Mesenchymal stem cell (in vitro differentiated cells and primary cell): ENCODE measurements around the gene DIP2C.
A peak's percentile ranks its signal among the peaks of the same experiment; 100 is the strongest.

Source experiments
- DNase-seq: peaks from one replicate; pipeline ENCODE4 v3.0.0-alpha.2; 2013
- H2AFZ ChIP-seq: one replicate; pipeline ENCODE4 v1.6.1; 2013; ENCODE audit warnings: low read depth, mild to moderate bottlenecking, control low read depth, inconsistent platforms, low read length, moderate library complexity
- H2AK5ac ChIP-seq: 2 replicates; pipeline ENCODE4 v1.6.1; 2013; ENCODE audit warnings: low read length, moderate library complexity, mild to moderate bottlenecking, inconsistent platforms; ENCODE audit not compliant: severe bottlenecking
- H2BK120ac ChIP-seq: one replicate; pipeline ENCODE4 v1.6.1; 2013; ENCODE audit warnings: low read depth, mild to moderate bottlenecking, inconsistent platforms, low read length, moderate library complexity
- H2BK12ac ChIP-seq, 2 experiments: one replicate each; pipeline ENCODE4 v1.6.1; 2013; ENCODE audit warnings: inconsistent platforms in 2 of 2, low read length in 2 of 2, mild to moderate bottlenecking in 2 of 2, moderate library complexity in 2 of 2, control low read depth in 1 of 2
- H2BK15ac ChIP-seq: one replicate; pipeline ENCODE4 v1.6.1; 2013; ENCODE audit warnings: mild to moderate bottlenecking, low read depth, inconsistent platforms; ENCODE audit not compliant: poor library complexity, severe bottlenecking
- H2BK5ac ChIP-seq: 2 replicates; pipeline ENCODE4 v1.6.1; 2013; ENCODE audit warnings: low read depth, mild to moderate bottlenecking, low read length, control low read depth, inconsistent platforms; ENCODE audit not compliant: poor library complexity, severe bottlenecking
- H3K14ac ChIP-seq, 2 experiments: one replicate each; pipeline ENCODE4 v1.6.1; 2013; ENCODE audit warnings: inconsistent platforms in 2 of 2, low read length in 2 of 2, control low read depth in 1 of 2, mild to moderate bottlenecking in 1 of 2, moderate library complexity in 1 of 2
- H3K18ac ChIP-seq, 2 experiments: one replicate each; pipeline ENCODE4 v1.6.1; 2013; ENCODE audit warnings: inconsistent platforms in 2 of 2, low read length in 2 of 2, control low read depth in 1 of 2, low read depth in 1 of 2, mild to moderate bottlenecking in 1 of 2
- H3K23ac ChIP-seq, 2 experiments: one replicate each; pipeline ENCODE4 v1.6.1; 2013; ENCODE audit warnings: inconsistent platforms in 2 of 2, low read length in 2 of 2, mild to moderate bottlenecking in 2 of 2, moderate library complexity in 2 of 2, control low read depth in 1 of 2
- H3K27ac ChIP-seq: 2 replicates; pipeline ENCODE4 v1.5.1; 2013; ENCODE audit warnings: mild to moderate bottlenecking, moderate library complexity, low read length, control low read depth, inconsistent platforms; ENCODE audit not compliant: poor library complexity, severe bottlenecking
- H3K27me3 ChIP-seq, 2 experiments: 2 replicates each; pipeline versions ENCODE4 v1.6.1 to v1.7.0; 2013; ENCODE audit warnings: low read length in 2 of 2, mild to moderate bottlenecking in 2 of 2, moderate library complexity in 2 of 2, control low read depth in 1 of 2, inconsistent platforms in 1 of 2; ENCODE audit not compliant: control insufficient read depth in 1 of 2, insufficient read depth in 1 of 2
- H3K36me3 ChIP-seq, 2 experiments: 2 replicates each; pipeline versions ENCODE4 v1.6.1 to v1.7.0; 2013; ENCODE audit warnings: low read length in 2 of 2, control low read depth in 1 of 2, inconsistent platforms in 1 of 2, low read depth in 1 of 2, mild to moderate bottlenecking in 1 of 2; ENCODE audit not compliant: insufficient read depth in 2 of 2, control insufficient read depth in 1 of 2
- H3K4ac ChIP-seq, 2 experiments: one replicate each; pipeline ENCODE4 v1.6.1; 2013; ENCODE audit warnings: inconsistent platforms in 2 of 2, low read length in 2 of 2, mild to moderate bottlenecking in 2 of 2, moderate library complexity in 2 of 2, control low read depth in 1 of 2, low read depth in 1 of 2
- H3K4me1 ChIP-seq: 2 replicates; pipeline ENCODE4 v1.6.1; 2013; ENCODE audit warnings: low read depth, low read length, control low read depth; ENCODE audit not compliant: control insufficient read depth, insufficient read depth
- H3K4me2 ChIP-seq: 2 replicates; pipeline ENCODE4 v1.6.1; 2013; ENCODE audit warnings: low read length, mild to moderate bottlenecking, inconsistent platforms; ENCODE audit not compliant: poor library complexity, severe bottlenecking
- H3K4me3 ChIP-seq, 2 experiments: 2 replicates each; pipeline versions ENCODE4 v1.5.1 to v1.7.0; 2013; ENCODE audit warnings: low read length in 2 of 2, mild to moderate bottlenecking in 2 of 2, control low read depth in 1 of 2, low read depth in 1 of 2; ENCODE audit not compliant: insufficient read depth in 1 of 2
- H3K79me1 ChIP-seq: replicated peaks from 2 replicates; pipeline ENCODE4 v1.6.1; 2013; ENCODE audit warnings: mild to moderate bottlenecking, control low read depth, low read length, inconsistent platforms; ENCODE audit not compliant: poor library complexity, severe bottlenecking
- H3K9ac ChIP-seq: 2 replicates; pipeline ENCODE4 v1.7.0; 2013; ENCODE audit warnings: mild to moderate bottlenecking, low read length, moderate library complexity
- H3K9me3 ChIP-seq: 2 replicates; pipeline ENCODE4 v1.7.0; 2013; ENCODE audit warnings: mild to moderate bottlenecking, low read length; ENCODE audit not compliant: control insufficient read depth
- H4K8ac ChIP-seq: one replicate; pipeline ENCODE4 v1.6.1; 2013; ENCODE audit warnings: inconsistent platforms, mild to moderate bottlenecking, low read length, moderate library complexity
- H4K91ac ChIP-seq: one replicate; pipeline ENCODE4 v1.6.1; 2013; ENCODE audit warnings: mild to moderate bottlenecking, low read length, inconsistent platforms
- WGBS: methylation state at CpG from one replicate; pipeline ENCODE4 v1.1.7; 2013; ENCODE audit warnings: mixed read lengths; 5-methylcytosine and 5-hydroxymethylcytosine counted together

DIP2C gene

DNA sequence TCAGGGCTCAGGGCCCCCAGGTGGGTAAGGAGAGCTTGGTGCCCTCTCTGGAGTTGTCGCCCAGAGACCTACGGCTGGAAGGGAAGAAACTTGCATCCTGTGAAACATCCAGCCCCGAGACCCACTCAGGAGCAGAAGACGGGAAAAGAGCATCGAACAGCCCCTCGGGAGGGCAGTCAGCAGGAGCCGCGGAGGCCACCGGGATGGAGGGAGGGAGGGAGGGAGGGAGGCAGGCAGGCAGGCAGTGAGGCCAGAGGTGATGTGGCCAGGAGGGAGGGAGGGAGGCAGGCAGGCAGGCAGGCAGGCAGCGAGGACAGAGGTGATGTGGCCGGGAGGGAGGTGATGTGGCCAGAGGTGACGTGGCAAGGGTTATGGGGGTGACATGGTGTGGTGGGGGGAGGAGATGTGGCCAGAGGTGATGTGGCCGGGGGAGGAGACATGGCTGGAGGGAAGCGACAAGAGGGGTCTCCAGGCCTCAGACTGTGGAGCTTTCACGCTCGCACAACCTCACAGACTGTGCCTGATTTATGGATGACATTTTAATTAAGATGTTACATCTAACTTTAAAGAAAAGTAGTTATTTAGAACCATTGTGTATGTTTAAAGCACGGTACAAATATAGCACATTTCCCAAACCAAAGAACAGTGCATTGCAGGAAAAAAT is 141.1 kb downstream of the DIP2C start:
- Histone ChIP-seq H3K36me3 (peaks cover 0 to 10% of the 10 kb centered on the region in 2 experiments), H3K27ac (no peak overlapping the region), H3K79me1 (peaks cover 42% of the 10 kb centered on the region), H3K14ac (peak overlapping the region in 1 of 2 experiments; percentile 85), H3K4me1 (peaks cover 17% of the 10 kb centered on the region), H2BK15ac (no peak overlapping the region), H3K23ac (no peak overlapping the region), H3K4me3 (no peak overlapping the region), H2BK120ac (no peak overlapping the region), H4K91ac (no peak overlapping the region), H2BK5ac (no peak overlapping the region), H2AK5ac (no peak overlapping the region), H3K9ac (no peak overlapping the region), H2AFZ (no peak overlapping the region), H3K18ac (peak overlapping the region in 1 of 2 experiments; percentile 40), H3K4me2 (no peak overlapping the region), H3K27me3 (no peaks in the 10 kb centered on the region), H3K4ac (no peak overlapping the region), H2BK12ac (no peak overlapping the region), H3K9me3 (no peaks in the 10 kb centered on the region), H4K8ac (no peak overlapping the region)
- WGBS, result 54% methylated on average over 12 of the region's 17 CpGs
- no peak for DNase-seq

DNA sequence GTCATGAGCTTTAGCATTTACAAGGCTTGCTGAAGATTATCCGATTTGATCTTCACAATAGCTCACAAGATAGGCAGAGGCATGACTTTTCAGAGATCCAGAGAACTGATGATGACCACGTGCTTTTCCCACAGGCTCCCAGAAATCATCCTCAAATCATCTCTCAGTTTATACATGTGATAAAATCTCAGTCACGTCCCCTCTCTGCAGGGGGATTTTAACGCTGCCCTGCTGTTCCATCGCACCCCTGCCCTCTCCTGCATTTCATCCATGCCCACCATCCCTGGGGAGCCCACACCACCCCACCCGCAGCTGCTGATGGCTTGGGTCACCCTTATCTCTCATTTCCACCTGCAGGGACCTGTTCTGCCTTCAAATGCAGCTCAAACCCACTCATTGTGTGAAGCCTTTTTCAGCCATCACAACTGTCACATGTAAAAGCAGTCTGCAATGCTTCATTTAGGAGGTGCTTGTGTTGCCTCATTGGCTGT is 141.8 kb downstream of the DIP2C start:
- no peak overlapping the region for H3K4me2 ChIP-seq
- no peak overlapping the region for H2BK15ac ChIP-seq
- no peak overlapping the region for H3K4ac ChIP-seq
- H2AK5ac ChIP-seq, result no peak overlapping the region
- H3K18ac ChIP-seq, result no peak overlapping the region
- no peak overlapping the region for H3K23ac ChIP-seq
- peaks cover 0 to 10% of the 10 kb centered on the region in 2 experiments for H3K36me3 ChIP-seq
- H3K9me3 ChIP-seq, result no peaks in the 10 kb centered on the region
- no peak overlapping the region for H2BK12ac ChIP-seq
- DNase-seq, result no peak
- H3K4me1 ChIP-seq, result peaks cover 16% of the 10 kb centered on the region
- peaks cover 41% of the 10 kb centered on the region for H3K79me1 ChIP-seq
- peak overlapping the region; percentile 21 for H3K9ac ChIP-seq
- H2BK120ac ChIP-seq, result no peak overlapping the region
- WGBS, result 66% methylated on average over 6 of the region's 6 CpGs
- H4K8ac ChIP-seq, result no peak overlapping the region
- no peak overlapping the region for H2AFZ ChIP-seq
- no peaks in the 10 kb centered on the region for H3K27me3 ChIP-seq
- H2BK5ac ChIP-seq, result no peak overlapping the region
- H3K27ac ChIP-seq, result no peak overlapping the region
- H4K91ac ChIP-seq, result no peak overlapping the region
- H3K4me3 ChIP-seq, result no peak overlapping the region
- peak overlapping the region in 1 of 2 experiments; percentile 69 for H3K14ac ChIP-seq

DNA sequence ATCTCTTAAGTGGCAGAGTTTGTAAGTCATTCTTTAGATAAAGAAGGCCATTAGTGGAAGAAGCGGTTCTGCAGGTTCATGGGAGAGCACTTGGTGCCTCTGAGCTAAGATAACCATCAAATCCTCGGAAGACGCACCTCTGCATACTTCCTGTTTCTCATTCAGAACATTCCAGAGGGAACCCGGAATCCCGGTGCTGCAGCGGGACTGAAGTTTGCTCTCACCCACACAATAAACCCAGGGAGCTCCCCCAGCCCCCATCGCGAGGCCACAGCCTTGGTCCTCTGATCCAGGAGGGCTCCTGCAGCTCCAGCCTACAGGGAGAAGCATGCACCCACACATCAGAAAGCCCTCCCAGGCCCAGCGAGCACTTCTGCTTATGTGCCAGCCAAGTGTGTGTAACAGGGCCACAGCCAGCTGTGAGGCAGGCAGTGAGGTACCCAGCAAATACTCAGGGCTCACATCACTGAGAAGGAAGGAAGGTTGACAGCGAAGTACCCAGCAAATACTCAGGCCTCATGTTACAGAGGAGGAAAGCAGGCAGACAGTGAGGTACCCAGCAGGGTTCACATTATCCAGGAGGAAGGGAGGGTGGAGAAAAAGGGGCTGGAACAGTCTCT is 142.4 kb downstream of the DIP2C start:
- H4K91ac ChIP-seq, result no peak overlapping the region
- H2BK120ac ChIP-seq, result no peak overlapping the region
- H3K14ac ChIP-seq, result peak overlapping the region in 1 of 2 experiments; percentile 0
- H2BK5ac ChIP-seq, result no peak overlapping the region
- peaks cover 0 to 10% of the 10 kb centered on the region in 2 experiments for H3K36me3 ChIP-seq
- WGBS, result 58% methylated on average over 10 of the region's 10 CpGs
- H3K27me3 ChIP-seq, result no peaks in the 10 kb centered on the region
- no peak overlapping the region for H3K4me2 ChIP-seq
- H3K4ac ChIP-seq, result no peak overlapping the region
- no peak overlapping the region for H3K23ac ChIP-seq
- H3K18ac ChIP-seq, result no peak overlapping the region
- no peaks in the 10 kb centered on the region for H3K9me3 ChIP-seq
- H4K8ac ChIP-seq, result no peak overlapping the region
- H2BK12ac ChIP-seq, result no peak overlapping the region
- H3K79me1 ChIP-seq, result peaks cover 46% of the 10 kb centered on the region
- H2AK5ac ChIP-seq, result no peak overlapping the region
- no peak overlapping the region for H3K27ac ChIP-seq
- no peak overlapping the region for H2AFZ ChIP-seq
- no peak overlapping the region for H3K4me3 ChIP-seq
- peak; percentile 25 for DNase-seq
- no peak overlapping the region for H2BK15ac ChIP-seq
- H3K4me1 ChIP-seq, result peaks cover 16% of the 10 kb centered on the region
- peak overlapping the region; percentile 21 for H3K9ac ChIP-seq

DNA sequence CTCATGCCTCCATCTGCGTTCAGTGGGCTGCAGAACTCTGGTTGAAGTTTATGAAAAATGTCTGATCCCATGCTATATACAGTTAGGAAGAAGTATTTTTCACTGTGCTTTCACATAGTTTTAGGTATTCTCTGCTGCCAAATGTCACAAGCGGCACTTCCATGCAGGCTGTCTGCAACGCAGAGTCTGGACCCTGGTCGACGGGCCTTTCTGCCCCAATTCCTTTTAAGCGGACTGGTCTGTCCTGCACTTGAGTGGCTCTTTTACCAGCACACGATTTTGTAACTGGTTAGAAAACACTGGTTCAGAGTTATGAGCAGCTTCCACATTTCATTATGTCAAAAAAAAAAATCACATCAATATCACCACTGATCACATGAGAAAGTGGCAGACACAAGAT is 143.0 kb downstream of the DIP2C start:
- Histone ChIP-seq H4K91ac (no peak overlapping the region), H4K8ac (no peak overlapping the region), H2AK5ac (no peak overlapping the region), H3K18ac (no peak overlapping the region), H2BK15ac (no peak overlapping the region), H3K9me3 (no peaks in the 10 kb centered on the region), H3K27me3 (no peaks in the 10 kb centered on the region), H3K23ac (no peak overlapping the region), H3K27ac (no peak overlapping the region), H3K36me3 (peaks cover 0 to 6% of the 10 kb centered on the region in 2 experiments), H3K9ac (no peak overlapping the region), H2AFZ (no peak overlapping the region), H2BK5ac (no peak overlapping the region), H3K79me1 (peaks cover 47% of the 10 kb centered on the region), H3K4me3 (no peak overlapping the region), H3K4me2 (no peak overlapping the region), H2BK120ac (no peak overlapping the region), H3K4me1 (peaks cover 22% of the 10 kb centered on the region), H3K14ac (no peak overlapping the region), H2BK12ac (no peak overlapping the region), H3K4ac (no peak overlapping the region)
- no peak for DNase-seq
- WGBS, result 96% methylated on average over 6 of the region's 7 CpGs
